Effector CD8-positive, alpha-beta T cell (primary cell): Measurements from ENCODE around the gene BAIAP2.

ENCODE experiments used
- DNase-seq: peaks from one replicate; lab custom pipeline; 2025; lab: John Stamatoyannopoulos, UW

The BAIAP2 gene

DNA sequence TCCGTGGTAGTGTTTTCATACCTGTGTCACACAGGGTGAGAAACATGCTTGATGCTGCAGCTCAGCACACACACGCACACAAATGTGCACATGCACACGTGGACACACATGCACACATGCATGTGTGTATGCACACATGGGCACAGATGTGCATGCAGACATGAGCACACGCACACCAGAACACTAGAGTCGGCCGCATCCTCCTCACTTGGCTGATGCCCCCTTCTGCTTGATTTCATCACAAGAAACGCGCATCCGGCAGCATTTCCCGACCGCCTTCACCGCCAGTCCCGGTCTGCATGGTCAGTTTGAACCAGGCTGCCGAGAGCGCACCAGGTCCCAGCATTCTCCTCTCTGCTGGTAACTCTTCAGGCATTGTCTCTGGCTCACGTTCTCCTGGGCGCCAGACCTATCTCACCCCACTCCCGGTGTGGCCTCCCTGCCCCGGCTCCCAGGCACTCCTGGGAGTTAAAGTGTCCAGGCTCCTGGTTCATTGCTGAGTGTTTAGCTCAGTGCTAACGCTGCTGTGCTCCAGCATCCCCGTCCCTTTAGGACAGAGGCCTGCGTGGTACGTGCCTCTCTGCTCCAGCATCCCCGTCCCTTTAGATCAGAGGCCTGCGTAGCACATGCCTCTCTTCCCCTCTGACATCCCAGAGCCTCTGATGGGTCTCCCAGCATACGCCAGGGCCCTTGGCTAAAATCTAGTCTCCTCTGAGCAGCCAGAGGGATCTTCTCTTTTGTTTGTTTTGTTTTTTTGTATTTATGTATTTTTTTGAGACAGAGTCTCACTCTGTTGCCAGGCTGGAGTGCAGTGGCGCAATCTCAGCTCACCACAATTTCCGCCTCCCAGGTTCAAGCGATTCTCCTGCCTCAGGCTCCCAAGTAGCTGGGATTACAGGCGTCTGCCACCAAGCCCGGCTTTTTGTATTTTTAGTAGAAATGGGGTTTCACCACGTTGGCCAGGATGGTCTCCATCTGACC lies 16.0 kb downstream of the BAIAP2 start:
- DNase-seq: no peak

DNA sequence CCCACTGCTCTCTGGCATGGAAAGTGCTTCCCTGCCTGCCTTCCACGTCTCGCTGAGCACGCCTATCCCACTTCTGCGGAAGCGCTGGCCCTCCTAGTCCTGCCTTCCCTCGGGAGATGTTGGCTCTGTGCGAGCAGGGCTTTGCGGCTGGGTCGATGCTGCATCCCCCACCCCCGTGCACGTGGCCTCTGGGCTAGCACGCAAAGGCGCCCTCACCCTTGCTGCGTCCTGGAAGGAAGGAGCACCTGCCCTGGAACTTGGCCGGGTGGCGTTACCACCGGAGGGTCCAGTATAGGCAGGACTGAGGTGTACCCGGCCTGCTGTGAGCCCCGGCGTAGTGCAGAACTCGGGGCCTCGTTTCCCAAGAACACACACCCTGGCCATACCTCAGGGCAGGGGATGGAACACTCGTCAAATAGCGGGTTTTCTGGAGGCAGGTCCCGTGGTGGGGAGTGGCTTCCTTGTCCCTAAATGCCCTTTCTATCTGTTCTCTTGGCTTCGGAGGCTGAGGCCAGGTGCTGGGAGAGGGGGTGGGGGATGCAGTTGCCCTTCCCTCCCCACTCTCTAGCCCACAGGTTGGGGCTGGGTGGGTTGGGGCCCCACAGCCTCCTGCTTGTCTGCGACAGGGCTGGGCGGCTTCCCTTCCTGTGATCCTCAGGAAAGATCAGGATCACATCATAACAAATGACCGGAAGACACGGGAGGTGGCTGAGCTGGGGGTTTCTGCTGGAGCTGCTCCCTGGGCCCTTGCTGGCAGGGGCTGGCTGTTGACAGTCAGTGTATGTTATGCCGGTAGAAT lies 17.4 kb downstream of the BAIAP2 start:
- no peak for DNase-seq

DNA sequence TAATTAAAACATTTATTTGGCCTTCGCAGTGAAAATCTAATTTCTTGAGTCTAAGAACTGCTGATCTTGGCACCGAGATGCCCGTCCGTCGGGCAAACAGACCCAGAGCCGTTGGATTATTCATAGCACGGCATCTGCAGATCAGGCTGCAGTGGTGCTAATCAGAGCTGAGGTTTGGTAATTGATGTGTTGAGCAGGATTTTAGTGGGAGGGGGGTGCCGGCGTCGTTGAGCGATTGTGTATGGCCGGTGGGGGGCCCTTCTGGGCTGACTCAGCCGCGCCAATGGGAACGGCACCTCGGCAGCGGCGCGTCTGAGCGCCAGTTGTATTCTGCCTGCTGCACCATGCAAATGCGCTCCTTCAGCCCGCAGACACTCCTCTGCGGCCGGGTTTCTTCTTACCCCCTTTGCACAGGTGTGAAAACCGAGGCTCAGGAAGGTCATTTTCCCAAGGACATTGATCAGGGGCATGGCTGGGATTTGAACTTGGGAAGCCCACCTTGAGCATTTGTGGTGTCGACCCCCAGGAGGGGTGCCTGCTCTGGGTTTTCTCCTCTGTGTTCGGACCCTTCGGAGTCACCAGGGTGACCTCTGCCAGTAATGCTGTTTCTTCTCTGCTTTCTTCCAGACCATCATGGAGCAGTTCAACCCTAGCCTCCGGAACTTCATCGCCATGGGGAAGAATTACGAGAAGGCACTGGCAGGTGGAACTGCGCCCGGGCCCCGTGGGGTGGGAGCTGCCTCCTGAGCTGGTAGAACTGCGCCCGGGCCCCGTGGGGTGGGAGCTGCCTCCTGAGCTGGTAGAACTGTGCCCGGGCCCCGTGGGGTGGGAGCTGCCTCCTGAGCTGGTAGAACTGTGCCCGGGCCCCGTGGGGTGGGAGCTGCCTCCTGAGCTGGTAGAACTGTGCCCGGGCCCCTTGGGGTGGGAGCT lies 18.4 kb downstream of the BAIAP2 start:
- no peak for DNase-seq

DNA sequence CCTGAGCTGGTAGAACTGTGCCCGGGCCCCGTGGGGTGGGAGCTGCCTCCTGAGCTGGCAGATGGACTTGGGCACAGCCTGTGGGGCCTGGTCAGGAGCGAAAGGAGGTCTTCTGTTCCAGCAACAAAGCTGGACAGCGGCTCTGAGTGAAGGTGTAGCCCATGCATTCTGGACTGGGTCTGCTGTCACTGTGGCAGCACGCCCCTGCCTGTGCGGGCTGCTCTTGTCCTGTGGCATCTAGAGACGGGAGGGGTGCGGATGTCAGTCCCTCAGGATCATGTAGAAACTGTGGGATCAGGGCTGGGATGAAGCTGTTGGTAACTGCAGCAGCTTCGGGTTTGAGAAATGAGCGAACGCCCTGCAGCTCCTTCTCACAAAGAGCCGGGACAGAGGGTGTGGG lies 19.4 kb downstream of the BAIAP2 start:
- DNase-seq: no peak

DNA sequence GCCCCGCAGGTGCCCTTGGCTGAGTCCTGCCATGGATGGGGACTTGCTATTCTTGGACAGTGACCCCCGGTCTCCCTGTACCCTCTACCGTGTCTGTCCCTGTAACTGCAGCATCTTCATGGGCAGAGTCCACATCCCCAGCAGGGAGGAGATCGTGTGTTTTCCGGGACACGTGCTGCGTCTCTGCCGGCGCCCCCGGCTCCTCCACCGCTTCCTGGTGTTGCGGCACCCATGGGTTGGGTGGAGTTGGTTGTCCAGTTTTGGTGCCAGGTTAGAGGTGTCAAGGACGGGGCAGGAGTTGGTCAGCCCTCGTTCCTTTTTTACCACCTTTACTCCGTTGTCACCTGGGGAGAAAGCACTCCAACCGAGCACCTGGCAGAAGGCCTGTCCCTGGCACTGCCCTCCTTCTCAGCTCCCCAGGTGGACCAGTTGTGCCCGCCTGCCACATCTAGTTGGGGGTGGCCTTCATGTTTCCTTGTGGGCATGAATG lies 20.0 kb downstream of the BAIAP2 start:
- no peak for DNase-seq

DNA sequence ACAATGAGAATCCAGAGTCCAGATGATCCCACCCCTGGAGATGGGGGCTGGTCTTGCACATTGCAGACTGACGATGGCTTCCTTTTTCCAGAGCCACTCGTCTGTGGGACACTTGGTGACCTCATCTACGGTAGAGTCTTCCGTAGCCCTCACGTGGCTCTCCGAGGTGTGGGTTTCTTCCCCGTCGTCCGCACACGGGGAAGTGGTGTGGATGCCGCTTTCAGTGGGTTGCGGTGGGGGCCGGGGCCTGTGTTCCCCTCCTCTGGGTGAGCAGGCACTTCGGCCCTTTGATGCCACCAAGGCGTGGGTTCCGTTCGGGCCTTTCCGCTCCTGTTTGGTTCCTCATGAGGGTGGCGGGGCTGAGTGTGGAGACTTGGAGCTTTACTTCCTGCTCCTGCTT lies 21.4 kb downstream of the BAIAP2 start:
- DNase-seq: no peak

DNA sequence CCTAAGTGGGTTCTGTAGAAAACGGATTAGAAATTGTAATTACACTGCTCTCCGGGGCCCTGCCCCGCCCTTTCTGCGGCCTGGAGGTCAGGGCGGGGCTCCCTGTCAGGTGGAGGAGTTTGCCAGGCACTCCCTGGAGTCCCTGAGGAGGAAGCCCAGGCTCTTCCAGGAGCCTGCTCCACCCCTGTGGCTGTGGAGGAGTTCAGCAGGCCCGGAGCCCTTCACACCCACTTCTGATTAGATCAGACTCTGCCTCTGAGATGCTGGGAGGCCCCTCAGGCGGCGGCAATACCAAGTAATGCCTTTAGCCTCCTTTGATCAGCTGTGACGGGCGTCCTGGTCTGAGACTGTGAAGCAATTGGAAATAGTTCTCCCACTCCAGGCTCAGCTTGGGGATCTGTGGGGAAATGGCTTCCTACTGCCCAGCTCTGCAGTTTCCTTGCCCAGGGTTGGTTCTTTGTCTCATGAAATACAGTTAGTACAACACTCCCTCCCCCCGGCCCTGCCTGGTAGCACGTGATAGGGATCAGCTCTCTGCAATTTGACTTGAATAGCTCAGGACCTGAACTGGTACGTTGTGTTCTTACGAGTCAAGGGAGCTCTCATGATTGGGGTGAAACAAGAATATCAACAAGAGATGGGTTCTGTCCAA lies 22.3 kb downstream of the BAIAP2 start:
- DNase-seq: no peak

DNA sequence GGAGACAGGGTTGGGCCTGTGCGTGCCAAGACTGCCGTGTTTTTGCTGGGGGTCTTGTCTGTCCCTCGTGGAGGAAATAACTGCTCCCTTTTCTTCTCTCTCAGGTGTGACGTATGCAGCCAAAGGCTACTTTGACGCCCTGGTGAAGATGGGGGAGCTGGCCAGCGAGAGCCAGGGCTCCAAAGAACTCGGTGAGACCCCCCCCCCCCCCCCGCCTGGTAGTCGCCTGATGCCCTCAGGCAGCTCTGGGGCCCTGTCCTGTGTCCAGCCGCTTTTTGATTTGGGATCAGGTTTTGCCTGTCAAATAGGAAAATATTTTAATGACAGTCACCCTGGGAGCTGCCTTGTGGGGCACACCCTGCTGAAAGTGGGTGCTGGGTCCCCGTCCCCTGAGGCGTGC lies 22.8 kb downstream of the BAIAP2 start:
- DNase-seq: no peak

DNA sequence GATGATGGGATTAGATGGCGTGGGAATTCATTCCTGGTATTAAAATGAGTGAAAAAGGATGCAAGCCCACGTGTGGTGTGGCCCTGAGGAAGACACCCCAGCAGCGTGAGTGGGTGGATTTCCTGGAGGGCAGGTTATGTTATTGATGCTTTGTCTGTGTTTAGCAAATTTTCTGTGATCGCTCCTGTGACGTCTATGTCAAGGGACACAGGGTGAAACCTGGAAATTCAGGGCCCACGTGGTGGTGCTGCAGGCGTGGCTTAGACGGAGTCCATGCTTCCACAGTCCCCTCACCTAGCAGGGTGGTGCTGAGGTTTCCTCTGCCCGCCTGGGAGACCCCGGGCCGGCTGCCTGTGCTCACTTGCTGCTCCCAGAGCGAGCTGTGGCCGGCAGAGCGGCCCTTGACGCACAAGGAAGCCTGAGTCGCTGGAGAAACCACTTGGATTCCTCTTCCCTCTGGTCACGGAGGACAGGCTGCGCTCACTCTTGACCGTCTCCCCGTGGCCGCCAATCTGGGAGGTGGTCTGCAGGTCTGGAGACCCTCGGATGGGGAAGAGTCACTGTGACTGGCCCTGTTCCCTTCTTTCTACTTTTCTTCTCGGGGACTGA lies 23.4 kb downstream of the BAIAP2 start:
- DNase-seq: no peak

DNA sequence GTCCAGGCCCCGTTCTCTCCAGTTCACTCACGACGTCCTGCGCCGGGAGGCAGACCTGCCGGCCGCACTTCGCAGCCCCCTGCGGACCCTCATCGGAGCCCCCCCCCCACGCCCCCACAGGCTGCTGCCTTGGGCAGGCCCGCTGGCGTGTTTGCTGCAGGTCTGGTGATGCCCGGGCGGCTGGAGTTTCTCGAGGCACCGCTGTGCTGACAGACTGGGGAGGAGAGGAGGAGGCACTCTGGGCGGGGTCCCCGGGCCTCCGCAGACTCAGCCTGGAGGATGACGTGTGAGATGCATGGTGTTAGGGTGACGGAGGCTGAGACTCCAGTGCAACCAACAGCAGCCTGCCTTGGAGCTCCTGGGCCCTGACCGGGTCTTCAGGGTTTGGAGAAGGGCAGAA lies 24.1 kb downstream of the BAIAP2 start:
- no peak for DNase-seq

DNA sequence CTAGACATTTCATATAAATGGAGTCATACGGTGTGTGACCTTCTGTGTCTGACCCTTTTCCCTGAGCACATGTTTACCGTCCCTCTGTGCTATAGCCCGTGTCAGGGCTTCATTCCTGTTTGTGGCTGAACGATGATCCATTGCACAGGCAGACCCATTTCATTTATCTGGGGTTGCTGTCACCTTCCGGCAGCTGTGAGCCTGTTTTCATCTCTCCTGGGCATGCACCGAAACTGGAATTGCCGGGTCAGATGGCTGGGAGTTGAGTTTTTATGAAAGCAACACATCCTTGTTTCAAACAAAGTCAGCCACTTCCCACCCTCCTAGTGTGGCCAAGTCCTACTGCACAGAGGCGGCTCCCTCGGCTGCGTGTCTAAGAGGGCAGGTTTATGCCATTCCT lies 25.5 kb downstream of the BAIAP2 start:
- DNase-seq: no peak

DNA sequence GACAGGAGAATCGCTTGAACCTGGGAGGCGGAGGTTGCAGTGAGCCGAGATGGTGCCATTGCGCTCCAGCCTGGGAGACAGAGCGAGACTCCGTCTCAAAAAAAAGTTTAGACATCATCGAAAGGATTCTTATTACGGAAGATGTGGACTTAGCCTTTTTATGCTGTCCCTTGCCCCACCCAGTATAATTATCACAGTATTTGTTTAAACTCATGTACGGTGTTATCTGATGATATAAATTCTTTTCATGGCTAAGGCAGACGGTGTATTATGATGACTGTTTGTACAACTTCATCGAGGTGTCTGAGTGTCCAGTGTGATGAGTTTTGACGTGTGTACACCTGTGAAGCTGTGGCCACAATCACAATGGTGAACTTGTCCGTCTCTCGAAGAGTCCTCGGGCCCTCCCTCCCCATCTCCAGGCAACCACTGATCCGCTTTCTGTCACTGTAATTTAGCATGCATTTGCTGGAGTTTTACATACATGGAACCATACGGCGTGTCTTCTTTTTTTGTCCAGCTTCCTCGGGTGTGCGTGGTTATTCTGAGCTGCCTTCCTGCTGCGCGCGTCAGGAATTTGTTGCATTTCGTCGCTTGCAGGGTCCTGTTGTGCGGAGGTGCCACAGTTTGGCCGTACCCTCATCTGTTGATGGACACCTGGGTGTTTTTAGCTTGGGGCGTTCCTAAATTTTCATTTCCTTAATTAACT lies 26.2 kb downstream of the BAIAP2 start:
- DNase-seq: no peak

DNA sequence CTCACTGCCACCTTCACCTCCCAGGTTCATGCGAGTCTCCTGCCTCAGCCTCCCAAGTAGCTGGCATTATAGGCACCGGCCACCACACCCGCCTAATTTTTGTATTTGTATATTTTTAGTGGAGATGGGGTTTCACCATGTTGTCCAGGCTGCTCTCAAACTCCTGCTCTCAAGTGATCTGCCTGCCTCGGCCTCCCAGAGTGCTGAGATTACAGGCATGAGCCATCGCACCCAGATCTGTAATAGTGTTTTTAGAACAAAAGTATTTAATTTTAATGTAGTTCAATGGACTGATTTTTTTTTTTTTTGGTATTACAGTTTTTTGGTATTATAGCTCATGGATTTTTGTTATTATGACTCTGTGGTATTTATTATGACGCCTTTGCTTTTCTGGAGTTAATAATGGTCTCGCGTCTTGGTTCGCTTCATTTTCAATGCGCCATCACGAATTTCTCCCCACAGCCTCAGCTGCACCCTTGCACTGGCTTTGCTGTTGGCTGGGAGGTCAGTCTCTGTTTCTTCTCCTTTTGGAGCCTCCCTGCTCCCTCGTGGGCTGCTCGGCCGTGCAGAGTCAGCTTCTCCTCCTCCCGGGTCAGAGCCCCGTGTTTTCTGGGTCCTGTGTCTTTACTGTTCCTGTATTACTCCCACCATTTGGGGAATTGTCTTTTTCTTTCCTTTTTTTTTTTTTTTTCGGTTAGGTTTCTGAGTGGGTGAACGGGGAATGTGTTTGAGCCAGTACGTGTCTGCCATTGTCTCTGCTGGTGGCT lies 27.2 kb downstream of the BAIAP2 start:
- no peak for DNase-seq

DNA sequence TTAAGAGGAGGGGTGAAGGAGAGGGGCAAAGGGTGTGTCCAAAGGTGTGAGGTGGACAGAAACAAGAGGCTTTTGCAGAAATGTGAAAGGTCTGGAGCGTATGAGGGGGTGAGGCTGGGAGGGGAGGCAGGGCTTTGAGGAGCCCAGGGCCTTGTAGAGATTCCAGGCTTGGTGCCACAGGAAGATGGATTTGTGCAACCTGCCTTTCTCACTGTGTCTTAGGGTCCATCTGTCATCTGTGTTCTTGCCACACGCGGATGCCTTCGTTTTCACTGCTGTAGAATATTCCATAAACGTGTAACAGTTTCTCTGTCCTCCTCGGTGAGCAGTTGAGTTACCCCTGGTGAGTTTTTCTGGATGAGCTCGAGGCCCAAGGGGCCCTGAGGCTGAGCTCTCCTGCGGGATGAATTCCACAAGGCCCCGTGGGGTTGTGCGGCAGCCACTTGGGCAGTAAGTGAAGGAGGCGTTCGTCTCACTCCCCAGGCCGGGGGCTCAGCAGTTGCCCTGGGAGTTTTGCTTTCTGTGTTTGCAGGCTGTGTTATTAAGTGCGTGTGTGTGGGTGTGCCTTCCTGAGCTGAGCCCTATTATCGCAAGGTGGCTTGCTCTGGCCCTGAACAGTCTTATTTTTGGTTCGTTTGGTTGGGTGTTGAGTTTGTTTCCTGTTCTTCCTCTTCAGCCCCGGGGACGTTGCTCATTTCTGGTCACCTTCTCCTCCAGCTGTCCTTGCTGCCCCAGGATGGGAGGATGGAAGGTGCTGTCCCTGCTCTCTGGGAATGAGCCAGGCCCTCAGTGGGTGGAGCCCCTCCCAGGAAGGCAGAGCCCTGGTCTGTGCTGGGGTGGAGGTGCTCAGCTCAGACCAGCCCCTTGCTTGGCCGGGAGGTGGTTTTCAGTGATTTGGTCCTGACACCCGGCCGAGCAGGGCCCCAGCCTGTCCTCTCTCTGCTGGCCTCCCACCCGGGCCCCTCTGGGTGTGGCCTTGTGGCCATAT lies 28.4 kb downstream of the BAIAP2 start:
- DNase-seq: no peak

DNA sequence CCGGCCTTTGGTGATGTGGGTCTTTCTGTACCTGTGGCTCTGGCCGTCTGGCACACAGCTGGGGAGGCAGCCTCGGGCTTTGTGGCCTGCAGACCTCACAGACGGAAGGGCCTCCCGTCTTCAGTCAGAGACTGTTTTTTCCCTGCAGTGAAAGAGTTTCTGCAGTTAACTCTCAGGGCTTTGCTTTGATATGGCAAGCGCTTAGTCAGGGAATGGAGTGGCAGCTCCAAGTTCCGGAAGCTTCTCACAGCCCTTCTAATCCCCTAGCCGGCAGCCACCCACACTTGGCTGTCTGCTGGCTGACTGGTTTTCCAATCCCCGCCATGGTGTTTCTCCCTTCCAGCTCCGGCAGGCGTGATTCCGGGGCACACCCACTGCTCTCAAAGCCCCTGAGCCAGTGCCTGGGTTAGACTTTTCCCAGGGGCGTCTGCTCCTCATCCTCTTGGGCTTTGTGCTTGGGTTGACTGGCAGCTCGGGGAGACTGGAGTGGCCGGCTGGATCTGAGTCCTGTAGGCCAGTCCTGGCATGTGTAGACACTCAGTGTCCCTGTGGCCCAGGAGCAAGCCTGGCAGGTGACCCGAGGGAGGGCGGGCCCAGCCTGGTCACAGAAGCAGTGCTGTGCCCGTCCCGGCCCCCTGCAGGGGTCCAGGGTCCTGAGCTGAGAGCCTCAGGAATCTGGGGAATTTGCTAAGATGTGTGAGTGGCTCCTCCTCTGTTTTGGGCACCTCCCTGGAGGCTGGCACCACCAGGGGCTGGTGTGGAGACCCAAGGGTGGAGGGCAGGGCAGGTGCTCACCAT lies 29.9 kb downstream of the BAIAP2 start:
- DNase-seq: no peak

DNA sequence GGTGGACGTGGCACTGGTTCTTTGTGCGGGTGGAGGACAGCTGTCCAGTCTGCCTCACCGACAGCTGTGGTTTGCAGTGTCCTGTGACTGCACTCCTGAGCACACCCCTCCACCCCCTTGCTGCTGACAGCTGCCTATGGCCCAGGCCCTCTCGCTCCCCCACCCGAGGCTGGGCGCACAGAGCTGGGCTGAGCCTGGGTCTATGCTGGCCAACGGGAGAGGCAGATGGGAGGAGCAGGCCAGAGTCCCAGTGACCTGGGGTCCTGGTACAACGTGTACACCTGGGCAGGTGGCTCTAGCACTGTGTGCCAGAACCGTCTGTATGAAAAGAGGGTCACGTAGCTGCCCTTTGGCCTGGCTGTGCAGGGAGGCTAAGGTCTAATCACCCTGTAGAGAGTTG lies 30.5 kb downstream of the BAIAP2 start:
- no peak for DNase-seq

DNA sequence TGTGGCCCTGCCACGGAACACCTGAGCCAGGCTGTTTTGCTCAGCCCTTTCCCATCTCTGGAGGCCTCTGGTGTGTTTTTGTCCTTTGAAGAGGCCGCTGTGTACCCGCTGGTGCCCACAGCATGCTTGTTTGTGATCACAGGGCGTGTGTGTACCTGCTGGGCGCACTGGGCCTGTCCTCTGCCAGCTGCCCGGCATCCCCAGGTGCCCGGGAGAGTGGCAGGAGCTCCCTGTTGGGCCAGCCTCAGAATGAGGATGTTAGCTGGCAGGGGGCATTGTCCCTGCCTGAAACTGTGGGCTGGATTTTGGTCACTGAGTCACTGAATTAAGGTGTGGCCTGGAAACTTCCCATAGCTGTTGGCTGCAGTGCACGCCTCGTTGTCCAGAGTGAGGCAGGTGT lies 31.1 kb downstream of the BAIAP2 start:
- no peak for DNase-seq
